Activated CD8-positive, alpha-beta memory T cell treated with anti-CD3 and anti-CD28 coated beads, Interleukin-2, amount 50 U/mL, for 4 hours (primary cell): ENCODE measurements around the gene TCP11L2.

Experiments
- DNase-seq: peaks from one replicate; pipeline ENCODE4 v3.0.0-alpha.2; 2020

The TCP11L2 gene

DNA sequence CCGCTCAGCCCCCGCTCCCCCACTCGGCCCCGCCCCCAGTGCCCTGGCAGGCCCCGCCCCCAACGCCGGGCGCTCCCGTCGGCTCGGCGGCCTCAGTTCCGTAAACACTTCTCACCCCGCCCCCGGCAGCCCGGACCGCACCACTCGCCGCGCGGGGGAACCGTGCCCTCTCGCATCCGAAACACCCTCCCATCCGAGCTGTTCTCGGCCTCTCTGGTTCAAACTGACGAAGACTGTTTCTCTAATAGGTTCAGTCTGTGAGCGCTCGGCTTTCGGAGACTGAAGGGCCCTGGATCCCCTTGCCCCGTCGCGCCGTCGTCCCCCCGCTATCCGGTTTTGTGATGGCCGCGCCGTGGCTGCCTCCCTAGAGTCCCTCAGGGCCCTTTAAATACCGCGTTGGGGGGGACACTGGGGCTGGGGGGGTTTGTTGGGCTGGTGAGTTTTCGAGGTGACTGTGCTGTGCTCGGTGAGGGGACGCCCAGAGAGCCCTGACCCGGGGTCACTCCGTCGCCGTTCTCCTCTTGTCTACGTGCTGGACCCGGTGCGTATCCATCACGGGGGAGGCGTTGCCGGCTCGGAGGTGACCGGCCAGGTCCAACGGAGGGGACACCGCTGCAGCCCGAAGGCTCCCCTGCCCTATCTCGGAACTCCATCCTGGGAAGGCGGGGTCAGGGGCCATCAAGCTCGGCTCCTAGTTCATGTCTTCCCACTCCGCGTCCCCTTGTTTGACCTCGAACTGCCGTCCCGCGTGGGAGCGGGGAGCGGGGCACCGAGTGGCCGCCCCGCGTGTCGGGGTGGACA is at the start of gene TCP11L2:
Gene TCP11L2 (plus strand): TSS at position 333 of the 801 bp plus-strand sequence. CDS start 8,343 bp downstream, outside the sequence.
- DNase-seq: peak; percentile 88

DNA sequence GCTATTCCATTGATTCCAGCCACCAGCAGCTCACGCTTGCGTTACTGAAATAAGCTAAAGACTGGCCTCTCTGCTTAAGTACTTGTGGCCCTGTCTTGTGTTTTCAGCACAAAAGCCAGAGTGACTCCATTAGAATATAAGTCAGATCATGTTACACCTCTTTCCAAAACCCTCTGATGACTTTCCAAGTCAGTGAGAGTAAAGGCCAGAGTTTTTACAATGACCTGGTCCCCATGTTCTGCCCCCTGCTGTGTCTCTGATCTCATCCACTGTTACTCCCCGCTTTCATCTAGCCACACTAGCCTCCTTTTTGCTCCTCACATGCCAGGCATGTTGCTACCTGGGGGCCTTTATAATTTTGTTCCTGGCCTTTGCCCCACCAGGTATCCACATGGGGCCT is 47.8 kb upstream of the TCP11L2 start:
- no peak for DNase-seq

DNA sequence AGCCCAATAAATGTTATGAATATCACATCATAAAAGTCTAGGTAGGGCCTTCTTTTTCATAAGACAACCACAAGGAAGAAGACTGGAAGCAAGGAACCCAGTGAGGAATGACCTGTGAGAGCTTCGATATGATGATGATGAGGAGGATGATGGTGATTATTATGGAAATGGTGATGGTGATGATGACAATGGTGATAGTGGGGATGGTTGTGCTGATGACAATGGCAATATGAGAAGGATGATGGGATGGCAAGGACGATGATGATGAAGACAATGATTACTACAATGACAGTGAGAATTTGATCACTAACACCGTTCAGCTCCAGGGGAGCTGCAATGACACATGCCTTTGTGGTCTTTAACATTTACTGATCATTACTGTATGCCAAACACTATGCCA is 47.0 kb upstream of the TCP11L2 start:
- no peak for DNase-seq

DNA sequence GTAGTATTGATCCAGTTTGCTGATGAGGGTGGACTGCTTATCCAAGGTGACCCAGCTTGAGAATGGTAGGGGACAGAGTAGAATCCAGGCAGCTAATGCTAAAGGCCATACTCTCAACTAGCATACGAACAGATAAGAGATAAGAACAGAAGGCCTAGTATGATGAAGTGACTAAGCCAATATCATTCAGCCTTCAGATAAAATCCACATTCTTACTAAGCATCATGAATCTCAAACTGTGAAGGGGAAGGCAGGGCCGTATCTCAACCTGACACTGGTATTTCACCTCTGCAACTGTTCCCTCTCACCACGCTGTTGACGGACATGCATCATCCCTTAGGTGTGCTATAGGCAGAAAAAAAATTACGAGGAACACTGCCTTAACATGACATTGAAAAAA is 46.6 kb upstream of the TCP11L2 start:
- DNase-seq: no peak

DNA sequence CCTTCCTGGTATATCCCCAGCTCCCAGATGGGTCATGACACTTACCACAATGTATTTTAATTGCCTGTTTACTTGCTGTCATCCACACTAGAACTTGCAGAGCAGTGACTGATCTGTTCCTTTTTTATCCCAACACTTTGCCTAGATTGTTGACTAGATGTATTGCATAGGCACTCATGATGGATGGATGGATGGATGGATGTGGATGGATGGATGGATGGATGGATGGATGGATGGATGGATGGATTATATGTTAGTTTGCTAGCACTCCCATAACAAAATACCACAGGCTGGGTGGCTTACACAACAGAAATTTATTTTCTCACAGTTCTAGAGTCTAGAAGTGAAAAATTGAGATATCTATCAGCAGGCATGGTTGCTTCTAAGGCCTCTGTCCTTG is 46.0 kb upstream of the TCP11L2 start:
- DNase-seq: no peak

DNA sequence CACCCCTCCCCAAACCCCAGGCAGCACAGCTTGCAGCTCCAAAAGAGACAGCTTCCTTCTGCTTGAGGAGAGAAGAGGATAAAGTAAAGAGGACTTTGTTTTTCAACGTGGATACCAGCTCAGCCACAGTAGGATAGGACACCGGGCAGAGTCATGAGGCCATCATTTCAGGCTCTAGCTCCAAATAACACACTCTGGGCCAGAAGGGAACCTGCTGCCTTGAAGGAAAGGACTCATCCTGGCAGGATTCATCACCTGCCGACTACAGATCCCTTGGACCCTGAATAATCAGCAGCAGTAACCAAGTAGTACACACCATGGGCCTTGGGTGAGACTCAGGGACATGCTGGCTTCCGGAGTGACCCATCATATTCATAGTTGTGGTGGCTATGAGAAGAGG is 44.3 kb upstream of the TCP11L2 start:
- no peak for DNase-seq

DNA sequence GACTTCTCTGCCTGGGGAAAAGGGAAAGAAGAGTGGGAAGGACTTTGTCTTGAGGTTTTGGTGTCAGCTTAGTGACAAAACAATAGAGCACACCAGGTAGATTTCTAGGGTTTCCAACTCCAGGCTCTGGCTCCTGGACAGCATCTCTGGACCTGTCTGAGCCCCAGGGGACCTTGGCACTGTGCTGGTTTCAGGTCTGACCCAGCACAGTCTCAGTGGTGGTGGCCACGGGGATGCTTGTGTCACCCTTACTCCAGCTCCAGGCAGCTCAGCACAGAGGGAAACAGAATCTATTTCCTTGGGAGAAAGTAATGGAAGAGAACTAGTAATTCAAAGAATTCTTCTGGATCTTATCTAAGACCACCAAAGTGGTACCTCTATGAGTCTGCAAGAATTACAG is 43.6 kb upstream of the TCP11L2 start:
- DNase-seq: no peak

DNA sequence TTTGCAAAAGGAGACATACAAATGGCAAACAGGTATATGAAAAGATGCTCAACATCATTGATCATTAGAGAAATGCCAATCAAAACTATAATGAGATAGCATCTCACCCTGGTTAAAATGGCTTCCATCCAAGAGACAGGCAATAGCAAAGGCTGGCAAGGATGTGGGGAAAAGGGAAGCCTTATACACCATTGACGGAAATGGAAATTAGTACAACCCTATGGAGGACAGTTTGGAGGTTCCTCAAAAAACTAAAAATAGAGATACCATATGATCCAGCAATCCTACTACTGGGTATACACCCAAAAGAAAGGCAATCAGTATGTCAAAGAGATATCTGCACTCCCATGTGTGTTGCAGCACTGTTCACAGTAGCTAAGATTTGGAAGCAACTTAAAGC is 37.4 kb upstream of the TCP11L2 start:
- DNase-seq: no peak

DNA sequence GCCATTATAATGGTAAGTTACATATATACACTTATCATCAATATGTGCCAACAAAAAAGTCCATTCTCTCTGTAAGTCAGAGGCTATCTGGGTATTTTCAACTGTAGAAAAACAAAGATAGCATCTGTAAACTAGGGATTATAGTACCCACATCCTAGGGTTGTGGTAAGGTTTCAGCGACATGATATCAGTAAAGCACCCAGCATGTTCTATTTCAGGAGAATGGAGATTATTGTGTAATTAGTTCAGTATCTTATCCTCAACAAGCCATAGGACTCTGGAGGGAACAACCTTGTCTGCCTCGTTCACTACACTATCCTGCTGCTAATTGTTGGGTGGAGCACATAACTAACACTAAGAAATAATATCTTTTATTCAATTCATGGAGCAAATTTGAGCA is 35.0 kb upstream of the TCP11L2 start:
- no peak for DNase-seq

DNA sequence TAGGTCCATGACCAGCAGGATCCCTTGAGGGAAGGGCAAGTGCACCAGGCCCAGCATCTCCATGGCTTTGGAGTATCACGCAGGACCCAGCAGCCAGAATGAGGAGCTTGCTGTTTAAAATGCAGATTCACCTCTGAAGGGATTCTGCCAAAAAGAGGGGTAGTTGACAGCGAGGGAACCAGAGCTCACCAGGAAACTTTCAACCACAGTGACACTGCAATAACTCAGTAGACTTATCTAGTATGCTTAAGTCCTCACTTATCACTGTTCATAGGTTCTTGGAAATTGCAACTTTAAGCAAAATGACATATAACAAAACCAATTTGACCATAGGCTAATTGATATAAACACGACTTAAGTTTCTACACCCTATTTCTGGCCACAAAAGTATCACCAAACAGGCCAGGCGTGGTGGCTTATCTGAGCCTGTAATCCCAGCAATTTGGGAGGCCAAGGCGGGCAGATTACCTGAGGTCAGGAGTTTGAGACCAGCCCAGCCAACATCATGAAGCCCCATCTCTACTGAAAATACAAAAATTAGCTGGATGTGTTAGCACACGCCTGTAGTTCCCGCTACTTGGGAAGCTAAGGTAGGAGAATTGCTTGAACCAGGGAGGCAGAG is 33.3 kb upstream of the TCP11L2 start:
- DNase-seq: no peak

DNA sequence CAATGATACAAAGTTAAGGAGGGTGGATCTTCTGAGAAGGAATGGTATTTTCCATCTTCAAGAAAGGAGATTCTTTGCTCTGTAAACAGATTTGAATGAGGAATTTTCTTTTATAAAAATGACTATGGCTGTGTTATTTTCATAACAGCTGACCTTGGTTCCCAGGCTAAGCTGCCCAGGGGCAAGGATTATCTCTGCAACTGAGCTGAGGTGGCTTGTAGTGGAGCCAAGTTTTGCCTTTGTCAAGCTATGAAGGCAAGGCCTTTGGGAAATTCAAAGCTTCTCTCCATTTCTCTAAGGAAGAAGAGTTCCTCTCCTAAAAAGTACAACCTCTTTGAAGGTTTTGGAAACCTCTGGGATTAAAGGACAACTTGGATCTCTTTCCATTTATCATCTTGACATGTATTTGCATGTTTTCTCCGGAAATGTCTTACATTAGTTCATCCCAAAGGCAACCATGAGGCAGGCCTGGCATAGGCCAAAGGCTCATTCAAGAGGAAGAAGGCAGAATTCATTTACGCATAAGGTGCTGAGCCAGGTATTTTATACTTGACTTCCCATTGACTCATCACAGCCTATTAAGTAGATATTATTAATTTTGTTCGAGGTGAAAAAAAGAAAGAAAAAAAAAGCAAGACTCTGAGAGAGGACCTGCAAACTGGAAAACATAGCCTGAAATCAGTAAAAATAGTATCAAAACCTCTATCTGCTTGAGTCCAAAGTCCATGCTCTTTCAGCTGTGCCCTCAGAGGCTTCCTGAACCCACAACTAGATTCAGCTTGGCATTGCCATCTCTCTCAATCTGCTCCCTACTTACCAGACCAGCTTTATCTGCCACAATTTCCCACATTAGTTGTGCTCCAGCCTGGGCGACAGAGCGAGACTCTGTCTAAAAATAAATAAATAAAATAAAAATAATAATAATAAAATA is 30.7 kb upstream of the TCP11L2 start:
- no peak for DNase-seq

DNA sequence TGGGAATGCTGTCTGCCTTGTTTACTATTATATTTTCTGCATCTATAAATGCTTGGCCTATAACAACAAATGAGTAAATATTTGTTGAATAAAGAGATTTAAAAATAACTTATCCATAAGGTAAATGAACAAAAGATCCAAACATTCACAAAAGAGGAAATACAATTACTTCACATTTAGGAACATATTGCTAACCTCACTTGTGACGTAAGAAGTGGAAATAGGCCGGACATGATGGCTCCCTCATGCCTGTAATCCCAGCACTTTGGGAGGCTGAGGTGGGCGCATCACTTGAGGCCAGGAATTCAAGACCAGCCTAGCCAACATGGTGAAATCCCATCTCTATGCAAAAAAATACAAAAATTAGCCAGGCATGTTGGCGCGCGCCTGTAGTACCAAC is 29.0 kb upstream of the TCP11L2 start:
- no peak for DNase-seq

DNA sequence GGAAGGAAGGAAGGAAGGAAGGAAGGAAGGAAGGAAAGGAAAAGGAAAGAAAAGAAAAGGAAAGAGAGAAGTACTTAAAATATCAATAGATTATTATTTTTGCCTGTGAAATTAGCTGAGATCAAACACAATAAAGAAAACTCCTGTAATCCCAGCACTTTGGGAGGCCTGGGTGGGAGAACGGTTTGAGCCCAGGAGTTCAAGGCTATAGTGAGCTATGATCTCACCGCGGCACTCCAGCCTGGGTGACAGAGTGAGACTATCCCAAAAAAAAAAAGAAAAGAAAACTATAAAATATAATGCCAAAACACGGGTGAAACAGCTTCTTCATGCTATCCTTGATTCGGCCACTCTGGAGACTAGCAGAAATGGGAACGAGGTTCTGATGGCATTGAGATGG is 28.5 kb upstream of the TCP11L2 start:
- DNase-seq: no peak

DNA sequence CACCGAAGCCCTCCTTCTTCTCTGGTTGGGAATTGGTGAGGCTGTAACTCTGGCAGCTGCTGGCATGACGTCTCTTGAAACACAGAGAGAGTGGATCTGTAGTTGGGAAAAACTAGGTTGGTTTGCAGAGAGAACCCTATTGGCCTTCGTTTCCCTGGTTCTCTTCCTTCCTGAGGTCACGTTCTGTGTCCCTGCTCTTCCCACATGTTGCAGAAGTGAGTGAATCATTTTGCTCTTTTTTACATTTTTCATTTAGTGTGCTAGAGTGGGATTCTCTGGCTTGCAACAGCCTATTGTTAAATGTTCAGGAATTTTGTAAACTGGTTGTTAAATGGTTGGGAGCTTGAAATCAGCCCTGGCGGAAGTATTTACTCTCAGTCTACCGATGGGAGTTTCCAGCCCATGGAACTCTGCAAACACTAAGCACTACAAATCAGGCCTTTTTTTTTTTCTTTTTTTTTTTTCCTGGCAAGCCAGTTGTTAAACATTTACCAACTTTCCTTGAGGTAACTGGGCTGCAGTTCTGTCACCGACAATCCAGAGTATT is 27.9 kb upstream of the TCP11L2 start:
- DNase-seq: no peak

DNA sequence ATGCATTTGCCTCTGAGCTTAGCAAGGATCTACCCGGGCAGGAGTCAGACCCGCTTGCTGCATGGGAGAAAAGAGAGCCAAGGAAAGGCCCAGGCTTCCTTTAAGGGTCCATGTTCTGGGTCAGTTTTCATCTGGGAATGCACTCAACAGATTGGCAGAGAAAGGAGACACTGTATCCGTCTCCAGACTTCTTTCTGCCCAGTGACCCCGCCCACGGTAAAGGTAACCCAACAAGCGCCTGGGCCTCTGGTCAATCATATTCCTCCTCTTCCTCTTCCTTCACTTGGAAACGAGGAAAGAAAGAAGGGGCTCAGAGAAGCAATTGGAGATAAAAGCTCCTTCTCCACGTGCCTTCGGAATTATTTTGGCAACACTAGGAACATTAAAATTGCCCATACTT is 27.1 kb upstream of the TCP11L2 start:
- DNase-seq: no peak

DNA sequence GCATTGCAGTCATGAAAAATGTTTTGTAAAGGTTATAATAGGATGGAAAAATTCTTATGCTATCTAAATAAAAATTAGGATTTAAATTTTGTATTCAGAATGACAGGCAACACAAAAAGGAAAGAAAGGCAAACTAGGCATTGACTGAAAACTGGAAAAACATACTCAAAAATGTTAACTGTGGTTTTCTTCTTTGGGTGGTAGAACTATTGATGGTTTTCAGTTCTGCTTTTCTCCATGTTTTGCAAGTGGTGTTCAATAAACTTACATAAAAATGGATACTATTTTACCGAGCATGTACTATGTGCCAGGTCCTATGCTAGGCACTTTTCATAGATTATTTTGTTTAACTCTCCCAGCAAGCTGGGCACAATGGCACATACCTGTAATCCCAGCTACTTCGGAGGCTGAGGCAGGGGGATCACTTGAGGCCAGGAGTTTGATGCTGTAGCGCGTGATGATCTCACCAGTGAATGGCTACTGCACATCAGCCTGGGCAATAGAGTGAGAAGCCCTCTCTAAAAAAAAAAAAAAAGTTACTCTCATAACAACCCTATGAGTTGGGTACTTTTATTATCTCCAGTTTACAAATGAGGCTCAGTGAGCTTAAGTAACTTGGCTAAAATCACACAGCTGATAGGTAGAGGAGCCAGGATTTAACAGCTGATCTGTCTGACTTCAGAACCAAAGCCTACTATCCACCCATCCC is 26.3 kb upstream of the TCP11L2 start:
- DNase-seq: no peak

DNA sequence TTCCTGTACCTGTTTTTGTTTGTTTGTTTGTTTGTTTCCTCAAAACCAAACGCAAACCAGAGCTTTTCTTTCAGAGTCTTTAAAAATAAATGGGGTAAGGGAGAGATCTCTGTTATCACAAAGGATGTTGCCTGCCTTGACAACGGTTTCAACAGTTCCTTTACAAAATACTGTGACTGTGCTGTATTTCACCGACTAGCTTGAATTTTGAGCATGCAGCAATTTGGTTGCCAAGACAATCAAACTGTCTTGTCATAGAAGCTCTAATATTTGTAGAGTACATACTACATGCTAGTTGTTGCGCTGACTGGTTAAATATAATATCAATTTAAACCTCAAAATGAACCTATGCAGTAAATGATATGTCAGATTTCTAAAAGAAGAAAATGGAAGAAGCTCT is 22.4 kb upstream of the TCP11L2 start:
- DNase-seq: no peak

DNA sequence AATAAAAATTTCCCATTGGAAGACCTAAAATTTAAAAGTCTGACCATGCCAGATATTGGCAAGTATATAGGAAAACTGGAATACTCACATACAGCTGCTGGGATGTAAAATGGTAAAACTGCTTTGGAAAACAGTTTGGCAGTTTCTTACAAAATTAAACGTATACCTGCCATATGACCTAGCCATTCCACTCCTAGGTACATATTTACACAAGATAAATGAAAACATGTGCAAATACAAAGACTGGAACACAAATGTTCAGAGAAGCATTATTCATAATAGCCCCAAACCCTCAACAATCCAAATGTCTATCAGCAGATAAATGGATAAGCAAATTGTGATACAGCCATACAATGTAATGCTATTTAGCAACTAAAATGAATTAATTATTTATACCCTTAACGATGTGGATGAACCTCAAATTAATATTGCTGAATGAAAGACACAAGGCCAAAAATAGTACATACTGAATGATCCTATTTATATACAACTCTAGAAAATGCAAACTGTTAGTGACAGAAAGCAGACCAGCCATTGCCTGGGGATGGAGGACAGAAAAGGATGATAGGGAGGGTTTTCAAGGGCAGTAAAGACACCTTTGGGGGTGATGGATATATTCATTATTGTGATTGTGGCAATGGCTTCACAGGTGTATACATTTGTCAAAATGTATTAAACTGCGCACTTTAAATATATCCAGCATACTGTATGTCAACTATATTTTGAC is 21.3 kb upstream of the TCP11L2 start:
- no peak for DNase-seq

DNA sequence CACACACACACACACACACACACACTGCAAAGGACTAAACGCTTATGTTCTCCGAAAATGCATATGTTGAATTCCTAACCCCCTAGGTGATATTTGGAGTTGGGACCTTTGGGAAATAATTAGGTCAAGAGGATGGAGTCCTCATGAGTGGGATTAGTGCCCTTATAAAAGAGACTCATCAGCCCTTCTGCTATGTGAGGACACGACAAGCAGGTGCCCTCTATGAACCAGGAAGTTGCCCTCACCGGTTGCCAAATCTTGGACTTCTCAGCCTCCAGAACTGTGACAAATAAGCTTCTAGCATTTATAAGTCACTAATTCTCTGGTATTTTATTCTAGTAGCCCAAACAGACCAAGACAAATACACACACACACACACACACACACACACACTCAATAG is 20.7 kb upstream of the TCP11L2 start:
- no peak for DNase-seq

DNA sequence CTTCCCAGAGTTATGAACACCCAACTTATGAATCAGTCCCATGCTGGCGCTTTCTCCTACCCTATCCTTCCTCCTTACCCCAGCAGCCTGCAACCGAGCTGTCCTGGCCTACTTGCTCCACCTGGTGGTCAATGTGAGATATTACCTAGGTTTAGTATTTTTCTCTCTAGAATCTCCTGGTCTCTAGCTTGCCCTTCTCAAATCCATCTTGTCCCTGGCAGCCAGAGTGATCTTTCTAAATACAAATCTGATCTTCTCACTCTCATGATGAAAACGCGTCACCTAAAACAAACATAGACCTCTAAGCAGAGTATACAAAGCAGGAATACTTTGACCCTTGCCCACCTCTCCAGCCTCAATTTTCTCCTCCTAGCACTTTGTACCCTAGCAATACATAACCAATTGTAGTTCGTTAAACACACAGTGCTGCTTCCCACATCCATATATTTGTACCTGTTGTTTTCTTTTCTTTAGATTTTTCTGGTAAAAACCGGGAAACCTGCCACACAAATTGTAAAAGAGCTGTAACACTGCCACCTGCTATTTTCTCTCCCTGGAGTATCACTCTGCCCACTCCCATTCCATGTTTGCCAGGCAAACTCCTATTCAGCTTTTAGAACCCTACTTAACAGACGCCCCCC is 20.0 kb upstream of the TCP11L2 start:
- peak; percentile 47 for DNase-seq

DNA sequence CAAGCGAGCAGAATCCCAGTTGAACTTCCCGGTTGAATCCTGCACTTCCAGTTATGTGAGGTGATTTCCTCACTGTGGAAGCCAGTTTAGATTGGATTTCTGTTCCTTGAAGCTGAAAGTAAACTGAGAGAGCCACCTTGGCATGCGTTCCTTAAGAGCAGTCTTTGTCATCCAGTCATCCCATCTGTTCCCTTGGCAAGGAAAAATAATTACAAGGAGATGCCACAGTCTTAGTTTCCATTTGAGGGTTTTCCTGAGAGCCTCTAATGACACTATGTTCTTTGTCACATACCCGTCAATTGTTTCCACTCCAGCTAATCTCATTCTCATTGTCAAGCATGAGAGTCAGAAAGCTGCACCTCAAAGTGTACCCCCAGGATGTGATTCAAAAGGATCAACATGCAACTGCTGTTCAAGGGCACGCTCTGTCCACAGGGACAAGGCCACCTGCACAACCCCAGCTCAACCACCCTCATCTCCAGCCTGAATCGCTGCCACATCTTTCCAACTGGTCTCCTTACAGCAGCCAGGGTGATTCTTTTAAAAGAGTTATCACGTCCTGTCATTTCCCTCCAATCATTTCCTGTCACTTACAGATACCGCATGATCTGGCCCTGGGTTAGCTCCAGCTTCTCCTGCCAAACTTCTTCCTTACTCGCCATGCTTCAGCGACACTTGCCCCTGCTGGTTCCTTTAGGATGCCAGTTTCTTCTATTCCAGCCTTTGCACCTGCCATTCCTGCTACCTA is 18.0 kb upstream of the TCP11L2 start:
- DNase-seq: no peak
